ENCODE data around the gene RYR2.

RYR2 gene

DNA sequence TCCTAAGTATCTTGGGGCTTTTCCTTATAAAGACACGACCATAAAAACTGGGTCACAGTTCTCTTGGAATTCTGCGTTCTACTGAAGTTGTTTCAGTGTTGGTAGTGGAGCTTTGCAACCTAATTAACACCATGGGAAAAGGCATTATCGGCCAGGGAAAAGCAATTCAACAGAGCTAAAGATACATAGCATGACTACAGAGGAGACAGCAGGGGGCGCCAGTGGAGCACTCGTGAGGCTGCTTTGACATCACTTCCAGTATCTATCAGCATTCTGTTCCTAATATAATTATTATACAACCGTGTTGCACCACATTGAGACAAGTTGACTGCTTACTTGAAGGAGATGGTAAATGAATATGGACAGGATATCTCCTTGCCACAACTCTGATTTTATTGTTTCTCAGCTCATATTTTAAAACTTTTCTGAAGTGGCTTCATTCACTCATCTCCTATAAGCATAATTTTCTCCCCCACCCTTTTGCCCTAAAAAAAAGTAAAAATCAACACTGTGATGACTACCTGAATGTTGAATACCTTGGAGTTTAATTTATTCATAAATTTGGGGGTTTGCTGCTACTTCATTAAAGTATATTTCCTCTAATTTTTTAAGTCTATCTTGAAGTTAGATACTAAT lies 809.3 kb downstream of the RYR2 start:
- DNase-seq = peak; percentile 78
- no peak overlapping the region for H3K4me3 Mint-ChIP-seq
- TF ChIP-seq, protein P1, sequence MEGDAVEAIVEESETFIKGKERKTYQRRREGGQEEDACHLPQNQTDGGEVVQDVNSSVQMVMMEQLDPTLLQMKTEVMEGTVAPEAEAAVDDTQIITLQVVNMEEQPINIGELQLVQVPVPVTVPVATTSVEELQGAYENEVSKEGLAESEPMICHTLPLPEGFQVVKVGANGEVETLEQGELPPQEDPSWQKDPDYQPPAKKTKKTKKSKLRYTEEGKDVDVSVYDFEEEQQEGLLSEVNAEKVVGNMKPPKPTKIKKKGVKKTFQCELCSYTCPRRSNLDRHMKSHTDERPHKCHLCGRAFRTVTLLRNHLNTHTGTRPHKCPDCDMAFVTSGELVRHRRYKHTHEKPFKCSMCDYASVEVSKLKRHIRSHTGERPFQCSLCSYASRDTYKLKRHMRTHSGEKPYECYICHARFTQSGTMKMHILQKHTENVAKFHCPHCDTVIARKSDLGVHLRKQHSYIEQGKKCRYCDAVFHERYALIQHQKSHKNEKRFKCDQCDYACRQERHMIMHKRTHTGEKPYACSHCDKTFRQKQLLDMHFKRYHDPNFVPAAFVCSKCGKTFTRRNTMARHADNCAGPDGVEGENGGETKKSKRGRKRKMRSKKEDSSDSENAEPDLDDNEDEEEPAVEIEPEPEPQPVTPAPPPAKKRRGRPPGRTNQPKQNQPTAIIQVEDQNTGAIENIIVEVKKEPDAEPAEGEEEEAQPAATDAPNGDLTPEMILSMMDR (IDR thresholded peaks at IDR 0.05) = peak; percentile 73
- H3K9me3 Mint-ChIP-seq = no peaks in the 10 kb centered on the region
- no peak overlapping the region for H3K27ac Mint-ChIP-seq
- no peaks in the 10 kb centered on the region for H3K36me3 Mint-ChIP-seq (ENCODE audit: low read depth)
- H3K27me3 Mint-ChIP-seq (ENCODE audit: low read depth, poor library complexity) = peaks cover 4% of the 10 kb centered on the region
- H3K4me1 Mint-ChIP-seq = no peaks in the 10 kb centered on the region

DNA sequence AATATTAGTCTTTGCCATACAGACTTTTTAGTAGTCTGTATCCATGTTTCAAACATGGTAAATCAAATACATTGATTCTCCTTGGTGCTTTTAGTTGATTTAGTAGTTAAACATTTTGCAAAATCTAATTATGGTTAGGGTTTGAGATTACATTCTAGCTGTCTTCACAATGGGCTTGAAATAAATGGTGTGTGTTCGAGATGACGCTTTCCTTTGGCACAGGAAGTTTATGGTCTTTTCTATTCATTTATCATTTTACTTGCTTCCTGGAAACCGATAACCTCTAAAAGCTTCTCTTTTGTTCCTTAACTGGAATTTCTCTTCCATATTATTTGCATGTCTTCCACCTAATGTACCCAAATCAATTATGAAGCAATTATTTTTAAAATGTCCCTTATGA lies 810.4 kb downstream of the RYR2 start:
- Mint-ChIP-seq H3K27ac (no peak overlapping the region), H3K9me3 (no peaks in the 10 kb centered on the region), H3K36me3 (ENCODE audit: low read depth) (no peaks in the 10 kb centered on the region), H3K27me3 (ENCODE audit: low read depth, poor library complexity) (peaks cover 8% of the 10 kb centered on the region), H3K4me1 (no peaks in the 10 kb centered on the region), H3K4me3 (no peak overlapping the region)
- TF ChIP-seq, protein P1 (IDR thresholded peaks at IDR 0.05) = no peak
- DNase-seq = no peak

DNA sequence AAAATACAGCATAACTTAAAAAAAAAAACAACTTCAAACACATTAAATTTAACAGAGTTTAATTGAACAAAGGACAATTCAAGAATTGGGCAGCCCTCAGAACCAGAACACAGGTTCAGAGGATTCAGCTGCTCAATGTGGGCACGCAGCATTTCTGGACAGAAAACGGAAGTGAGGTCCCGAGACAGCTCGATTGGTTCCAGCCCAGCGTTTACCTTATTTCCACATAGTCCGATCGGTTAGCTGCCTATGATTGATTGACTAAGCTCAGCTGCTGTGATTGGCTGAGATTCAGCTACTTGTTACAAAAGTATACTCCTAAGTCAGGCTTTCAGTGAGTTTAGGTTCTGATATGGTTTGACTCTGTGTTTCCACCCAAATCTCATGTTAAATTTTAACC lies 815.5 kb downstream of the RYR2 start:
- Mint-ChIP-seq H3K27ac (no peak overlapping the region), H3K9me3 (no peaks in the 10 kb centered on the region), H3K4me1 (no peaks in the 10 kb centered on the region), H3K4me3 (no peak overlapping the region), H3K27me3 (ENCODE audit: low read depth, poor library complexity) (peaks cover 12% of the 10 kb centered on the region), H3K36me3 (ENCODE audit: low read depth) (no peaks in the 10 kb centered on the region)
- TF ChIP-seq, protein P1 (IDR thresholded peaks at IDR 0.05) = no peak
- DNase-seq = no peak

DNA sequence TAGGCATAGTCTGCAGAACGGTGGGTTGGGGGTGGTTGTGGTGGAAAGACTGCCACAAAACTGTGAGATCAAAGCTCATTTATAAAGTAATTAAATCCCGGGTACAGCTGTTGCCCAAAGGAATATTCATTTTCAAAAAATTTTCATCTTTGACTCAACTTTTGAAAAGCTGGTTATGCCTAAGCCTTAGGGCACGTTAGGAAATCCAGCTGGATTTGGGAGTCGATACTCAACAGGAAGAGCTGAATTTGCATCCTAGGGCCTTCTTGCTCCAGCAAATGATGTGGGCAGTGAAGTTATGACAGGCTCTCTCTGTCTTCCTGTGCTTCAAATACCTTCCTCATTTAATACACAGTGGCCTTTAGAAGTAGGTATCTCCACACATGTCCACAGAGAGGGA lies 817.0 kb downstream of the RYR2 start:
- no peak for DNase-seq
- TF ChIP-seq, protein P1 (IDR thresholded peaks at IDR 0.05) = no peak
- Mint-ChIP-seq H3K9me3 (no peaks in the 10 kb centered on the region), H3K4me1 (no peaks in the 10 kb centered on the region), H3K4me3 (no peak overlapping the region), H3K36me3 (ENCODE audit: low read depth) (no peaks in the 10 kb centered on the region), H3K27ac (no peak overlapping the region), H3K27me3 (ENCODE audit: low read depth, poor library complexity) (peaks cover 8% of the 10 kb centered on the region)

DNA sequence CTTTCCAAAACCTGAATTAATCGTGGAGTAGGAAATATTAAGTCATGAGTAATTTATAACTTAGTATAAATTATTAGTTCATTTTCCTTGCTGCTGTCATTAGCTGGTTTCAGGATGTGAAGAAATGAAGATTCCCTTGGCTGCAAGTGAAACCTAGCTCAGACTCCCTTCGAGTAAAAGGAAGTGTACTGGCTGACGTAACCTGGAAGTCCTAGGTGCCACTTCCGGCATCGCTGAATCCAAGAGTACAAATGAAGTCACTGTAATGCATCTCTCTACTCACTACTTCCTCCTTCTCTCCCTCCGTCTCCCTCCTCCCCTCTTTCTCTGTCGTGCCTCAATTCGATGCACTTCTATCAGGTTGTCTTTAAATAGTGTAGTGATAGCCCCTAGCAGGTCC lies 820.0 kb downstream of the RYR2 start:
- Mint-ChIP-seq H3K9me3 (no peaks in the 10 kb centered on the region), H3K36me3 (ENCODE audit: low read depth) (no peaks in the 10 kb centered on the region)

DNA sequence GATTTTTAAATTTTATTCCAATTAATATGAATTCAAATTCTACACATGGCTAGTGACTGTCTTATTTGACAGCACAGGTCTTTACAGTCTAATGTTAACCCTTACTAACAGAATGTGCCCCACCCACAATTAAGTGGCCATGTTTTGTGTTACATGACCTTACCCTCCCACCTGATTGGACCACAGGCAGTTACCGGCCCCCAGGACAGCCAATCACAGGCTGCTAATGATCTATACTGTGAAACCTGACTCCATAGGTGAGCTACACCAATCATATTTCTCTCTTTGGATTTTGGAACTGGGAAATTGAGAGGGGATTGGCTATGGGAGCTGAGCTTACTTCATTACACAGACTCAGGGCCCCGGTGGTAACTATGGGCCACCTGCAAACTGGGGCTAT lies 821.2 kb downstream of the RYR2 start:
- H3K27ac Mint-ChIP-seq = no peak overlapping the region
- H3K4me1 Mint-ChIP-seq = peaks cover 15% of the 10 kb centered on the region
- no peak for DNase-seq
- no peaks in the 10 kb centered on the region for H3K36me3 Mint-ChIP-seq (ENCODE audit: low read depth)
- H3K9me3 Mint-ChIP-seq = no peaks in the 10 kb centered on the region
- TF ChIP-seq, protein P1 (IDR thresholded peaks at IDR 0.05) = no peak
- H3K27me3 Mint-ChIP-seq (ENCODE audit: low read depth, poor library complexity) = peaks cover 3% of the 10 kb centered on the region
- H3K4me3 Mint-ChIP-seq = no peak overlapping the region

More for the DNA sequence above, 820.0 kb downstream of the RYR2 start:
- TF ChIP-seq, protein P1 (IDR thresholded peaks at IDR 0.05) = no peak
- no peak for DNase-seq
- Mint-ChIP-seq H3K4me3 (no peak overlapping the region), H3K27ac (no peak overlapping the region), H3K4me1 (peaks cover 8% of the 10 kb centered on the region), H3K27me3 (ENCODE audit: low read depth, poor library complexity) (peaks cover 7% of the 10 kb centered on the region)

All from nephron progenitor cell (in vitro differentiated cells).